HL-60/S4 (cell line): ENCODE data around the gene AHCTF1.
"Not testable (repeated sequence)": the region's sequence is repeated elsewhere in the genome, so short reads cannot be mapped to it uniquely, and the experiment has no call there.

ENCODE experiments used
- in situ Hi-C: fragments of 300-500 bp; cut with MboI; formaldehyde crosslinking; loops from 2 replicates; pipeline ENCODE4 v1.14.3; 2022; ENCODE audit warnings: low sequenced_read_pairs

Gene AHCTF1

DNA sequence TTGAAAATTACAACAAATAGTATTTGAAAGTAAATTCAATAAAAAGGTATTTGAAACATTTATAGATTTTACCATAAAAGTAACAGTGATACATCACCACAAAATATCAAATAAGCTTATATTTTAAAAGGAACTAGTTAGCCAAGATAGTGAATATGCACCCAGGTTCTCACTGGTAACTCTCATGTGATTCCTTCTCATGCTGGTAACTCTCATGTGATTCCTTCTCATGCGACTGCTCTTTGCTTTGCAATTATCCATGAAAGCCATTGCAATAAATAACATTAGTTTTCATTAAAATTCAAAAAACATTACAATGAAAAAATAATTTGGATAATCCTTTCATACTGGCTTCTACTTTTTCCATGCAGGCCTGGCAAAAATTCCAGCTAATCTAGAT lies 75.4 kb downstream of the AHCTF1 start:
- in situ Hi-C loops, result no loop called here

DNA sequence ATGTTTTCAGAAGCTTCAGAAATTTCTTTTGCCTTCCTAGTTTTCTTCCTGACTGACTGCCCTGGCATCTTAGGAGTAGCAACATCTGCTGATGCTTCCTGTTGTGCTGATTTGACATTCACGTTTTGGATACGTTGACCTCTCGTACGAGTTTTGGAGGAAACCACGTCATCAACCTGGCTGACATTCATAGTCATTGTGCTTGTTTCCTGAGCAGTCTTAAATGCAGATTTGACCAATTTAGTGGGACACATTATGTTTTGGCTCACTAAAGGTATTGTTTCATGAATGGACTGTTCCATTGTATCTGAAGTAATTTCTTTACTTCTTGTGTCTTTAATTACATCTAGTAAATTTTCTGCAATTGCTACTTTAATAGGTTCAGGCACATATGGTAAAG lies 81.1 kb downstream of the AHCTF1 start:
- in situ Hi-C loops, result not testable (repeated sequence)

DNA sequence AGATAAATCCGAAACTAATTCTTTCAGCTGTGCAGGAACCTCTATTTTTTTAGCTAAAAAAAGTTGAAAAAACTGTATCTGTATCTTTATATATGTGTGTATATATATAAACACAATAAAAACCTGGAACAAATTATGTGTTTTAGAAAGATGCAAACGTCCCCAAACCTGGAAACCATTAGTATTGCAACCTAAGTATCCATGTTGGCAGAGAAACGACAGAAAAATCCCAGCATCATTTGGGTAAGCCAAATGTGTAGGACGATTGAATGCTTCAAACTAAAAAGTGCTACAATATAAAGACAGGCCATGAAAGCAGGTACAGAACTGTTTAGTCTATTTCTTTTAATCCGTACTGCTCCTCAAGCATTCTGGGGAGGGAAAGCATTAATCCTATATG lies 87.9 kb downstream of the AHCTF1 start:
- in situ Hi-C loops, result no loop called here

DNA sequence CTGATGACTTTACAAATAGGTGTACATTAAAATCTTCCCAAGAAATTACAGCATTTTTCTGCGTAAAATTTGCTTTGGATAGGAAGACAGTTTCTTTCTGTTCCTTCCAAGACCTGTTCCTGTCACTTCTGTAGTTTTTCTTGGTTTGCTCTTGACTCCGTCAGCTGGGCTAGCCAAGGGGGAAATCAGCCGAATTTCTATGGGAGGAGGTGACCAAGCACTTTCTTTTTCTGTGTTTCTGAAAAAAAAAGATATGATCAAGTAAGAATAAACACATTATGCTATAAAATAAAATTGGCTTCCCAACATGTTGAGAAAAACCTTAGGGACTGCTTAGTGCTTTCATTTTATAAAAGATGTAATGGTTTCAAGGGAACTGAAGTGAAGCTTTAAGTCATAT lies 91.0 kb downstream of the AHCTF1 start:
- in situ Hi-C loops, result not testable (repeated sequence)

DNA sequence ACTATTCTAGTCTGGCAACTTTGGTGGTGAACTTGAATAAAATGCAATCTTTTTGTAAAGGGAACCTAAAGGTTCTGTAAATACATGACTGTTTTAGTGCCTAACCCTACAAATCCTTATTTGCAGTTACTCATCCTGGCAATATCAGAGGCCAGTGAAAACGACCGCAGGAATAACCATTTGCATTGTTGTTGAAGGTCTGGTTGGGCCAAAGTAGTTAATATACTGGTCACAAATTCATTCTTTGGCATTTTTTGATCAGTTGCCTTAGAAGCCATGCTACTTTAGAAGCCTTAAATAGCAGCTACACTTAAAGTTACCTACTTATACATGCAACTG lies 93.7 kb downstream of the AHCTF1 start:
- in situ Hi-C loops, result no loop called here

DNA sequence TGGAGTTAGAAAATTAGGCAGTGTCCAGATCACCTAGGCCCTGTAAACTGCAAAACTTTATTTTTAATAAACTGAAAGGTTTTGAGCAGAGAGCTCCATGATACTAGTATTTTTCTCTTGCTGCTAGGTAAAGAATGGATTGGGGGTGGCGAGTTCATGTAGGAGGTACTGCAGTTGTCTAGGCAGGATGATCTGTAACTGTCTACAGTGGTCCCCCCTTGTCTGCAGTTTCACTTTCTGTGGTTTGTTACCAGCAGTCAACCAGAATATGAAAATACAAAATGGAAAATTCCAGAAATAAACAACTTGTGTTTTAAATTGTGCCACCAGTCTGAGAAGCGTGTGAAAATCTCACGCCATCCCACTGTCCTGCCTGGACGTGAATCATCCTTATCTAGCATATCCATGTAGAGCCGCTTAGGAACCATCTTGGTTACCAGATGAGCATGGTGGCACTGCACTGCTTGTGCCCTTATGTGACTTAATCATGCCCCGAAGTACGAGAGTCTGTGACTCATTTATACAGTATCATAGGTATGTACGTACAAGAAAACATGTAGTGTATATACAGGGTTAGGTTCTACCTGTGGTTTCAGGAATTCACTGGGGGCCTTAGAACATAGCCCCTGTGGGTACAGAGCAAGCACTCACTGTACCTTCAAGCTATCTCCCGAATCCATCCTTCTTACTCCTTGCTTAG lies 94.2 kb downstream of the AHCTF1 start:
- in situ Hi-C loops, result no loop called here

DNA sequence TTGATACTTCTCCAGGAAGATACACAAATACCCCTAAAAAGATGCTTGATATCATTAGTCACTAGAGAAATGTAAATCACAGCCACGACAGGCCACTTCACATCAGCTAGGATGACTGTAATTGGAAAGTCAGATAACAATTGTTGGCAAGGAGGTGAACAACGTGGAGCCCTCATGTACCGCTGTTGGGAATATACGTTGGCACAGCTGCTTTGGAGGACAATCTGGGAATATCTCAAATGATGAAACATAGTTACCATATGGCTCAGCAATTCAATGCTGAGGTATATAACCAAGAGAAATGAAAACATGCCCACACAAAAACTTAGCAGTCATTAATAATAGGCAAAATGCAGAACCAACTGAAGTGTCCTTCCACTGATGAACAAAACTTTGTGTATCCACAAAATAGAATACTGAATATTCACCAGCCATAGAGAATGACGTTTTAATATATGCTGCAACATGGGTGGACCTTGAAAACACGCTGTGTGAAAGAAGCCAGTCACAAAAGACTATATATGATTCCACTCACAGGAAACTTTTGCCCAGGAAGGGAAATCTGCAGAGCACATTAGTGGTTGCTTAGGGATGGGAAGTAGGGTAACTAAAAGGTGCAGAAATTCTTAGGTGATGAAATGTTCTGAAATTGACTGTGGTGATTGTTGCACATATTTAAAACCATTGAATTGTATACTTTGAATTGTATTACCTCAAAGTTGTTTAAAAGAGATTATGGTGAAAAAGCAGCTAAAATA lies 95.4 kb downstream of the AHCTF1 start:
- in situ Hi-C loops, result no loop called here

DNA sequence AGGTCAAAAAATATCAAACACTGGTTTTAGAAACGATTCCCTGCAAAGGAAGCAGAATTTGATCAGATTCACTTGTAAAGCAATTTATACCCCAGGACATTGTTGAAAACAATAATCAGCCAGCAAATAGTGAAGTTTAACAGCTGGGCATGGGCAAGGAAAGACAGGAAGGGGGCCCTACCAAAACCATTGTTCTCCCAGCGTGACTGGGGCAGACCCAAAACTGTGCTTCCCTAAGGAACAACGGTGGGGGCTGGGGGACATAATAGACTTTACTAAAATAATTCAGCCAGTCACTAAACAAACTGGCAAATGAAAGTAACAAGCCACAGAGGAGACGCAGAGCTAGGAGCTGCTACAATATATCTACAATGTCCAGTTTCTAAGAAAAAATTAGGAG lies 100.2 kb downstream of the AHCTF1 start:
- in situ Hi-C loops, result no loop called here

DNA sequence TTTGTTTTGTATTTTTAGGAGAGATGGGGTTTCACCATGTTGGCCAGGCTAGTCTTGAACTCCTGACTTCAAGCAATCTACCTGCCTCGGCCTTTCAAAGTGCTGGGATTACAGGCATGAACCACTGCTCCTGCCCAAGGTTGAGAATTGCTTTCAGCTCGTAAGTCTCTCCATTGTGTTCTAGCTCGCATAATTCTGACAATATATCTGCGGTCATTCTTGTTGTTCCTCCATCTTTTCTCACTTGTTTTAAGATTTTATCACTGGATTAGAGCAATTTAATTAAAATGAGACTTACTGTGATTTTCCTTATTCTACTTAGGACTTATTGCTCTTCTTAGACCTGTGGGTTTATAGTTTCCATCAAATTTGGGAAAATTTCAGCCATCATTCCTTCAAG lies 102.9 kb downstream of the AHCTF1 start:
- in situ Hi-C loops, result no loop called here

DNA sequence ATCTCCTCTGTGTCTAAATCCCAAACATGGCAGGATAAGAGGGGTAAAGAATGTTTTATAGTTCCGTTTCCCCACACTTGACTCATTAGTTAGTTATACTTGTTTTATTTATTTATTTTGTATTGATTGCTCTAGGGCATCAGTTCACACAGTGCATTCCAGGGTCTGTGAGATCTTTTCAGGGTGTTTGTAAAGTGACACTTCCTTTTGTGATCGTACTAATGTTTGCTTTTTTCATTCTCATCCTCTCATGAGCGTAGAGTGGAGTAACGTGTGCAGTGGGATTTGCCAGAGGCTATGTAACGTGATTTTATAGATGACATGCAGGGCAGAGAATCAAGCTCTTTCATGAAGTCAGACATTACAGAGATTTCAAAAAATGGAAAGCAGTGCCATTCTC lies 104.4 kb downstream of the AHCTF1 start:
- in situ Hi-C loops, result no loop called here

DNA sequence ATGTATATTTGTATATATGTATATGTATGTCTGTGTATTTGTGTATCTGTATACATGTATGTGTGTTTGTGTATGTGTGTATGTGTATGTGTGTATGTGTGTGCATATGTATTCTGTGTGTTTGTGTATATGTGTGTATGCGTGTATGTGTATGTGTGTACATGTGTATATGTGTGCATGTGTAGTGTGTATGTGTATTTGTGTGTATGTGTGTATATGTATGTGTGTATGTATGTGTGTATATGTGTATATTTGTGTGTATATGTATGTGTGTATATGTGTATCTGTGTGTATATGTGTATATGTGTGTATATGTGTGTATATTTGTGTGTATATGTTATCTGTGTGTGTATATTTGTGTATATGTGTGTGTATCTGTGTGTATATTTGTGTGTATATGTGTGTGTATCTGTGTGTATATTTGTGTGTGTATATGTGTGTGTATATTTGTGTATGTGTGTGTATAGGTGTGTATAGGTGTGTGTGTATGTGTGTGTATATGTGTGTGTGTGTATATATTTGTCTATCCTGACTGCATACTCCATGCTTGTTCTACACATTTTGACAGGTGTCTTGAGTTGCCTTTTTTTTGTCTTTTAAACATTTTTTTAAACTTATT lies 106.1 kb downstream of the AHCTF1 start:
- in situ Hi-C loops, result no loop called here

DNA sequence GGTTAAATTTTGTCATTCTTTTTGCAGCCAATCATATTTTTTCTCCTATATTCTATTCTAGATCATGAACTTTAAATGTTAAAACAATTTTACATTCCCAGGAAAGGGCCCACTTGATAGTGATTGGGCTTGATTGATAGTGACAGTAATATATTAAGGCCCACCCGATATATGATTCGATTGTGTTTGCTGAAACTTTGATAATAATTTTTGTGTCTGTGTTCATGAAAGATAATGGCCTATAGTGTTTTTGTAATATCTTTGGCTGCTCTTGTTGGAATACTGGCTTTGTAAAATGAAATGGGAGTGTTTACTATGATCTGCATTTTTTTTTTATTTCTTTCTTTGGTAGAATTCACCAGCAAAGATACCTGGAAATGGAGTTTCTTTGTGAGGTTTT lies 107.2 kb downstream of the AHCTF1 start:
- in situ Hi-C loops, result no loop called here

DNA sequence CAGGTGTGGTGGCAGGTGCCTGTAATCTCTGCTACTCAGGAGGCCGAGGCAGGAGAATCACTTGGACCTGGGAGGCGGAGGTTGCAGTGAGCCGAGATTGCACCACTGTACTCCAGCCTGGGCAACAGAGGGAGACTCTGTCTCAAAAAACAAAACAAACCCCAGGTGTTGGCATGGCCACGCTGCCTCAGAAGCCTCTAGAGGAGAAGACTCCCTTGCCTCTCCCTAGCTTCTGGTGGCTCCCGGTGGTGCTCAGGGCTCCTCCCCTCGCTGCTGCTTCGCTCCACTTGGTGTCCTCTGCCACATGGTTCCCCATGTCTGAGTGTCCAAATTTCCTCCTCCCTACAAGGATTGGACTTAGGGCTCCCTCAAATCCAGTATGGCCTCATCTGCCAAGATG lies 109.6 kb downstream of the AHCTF1 start:
- in situ Hi-C loops, result not testable (repeated sequence)

DNA sequence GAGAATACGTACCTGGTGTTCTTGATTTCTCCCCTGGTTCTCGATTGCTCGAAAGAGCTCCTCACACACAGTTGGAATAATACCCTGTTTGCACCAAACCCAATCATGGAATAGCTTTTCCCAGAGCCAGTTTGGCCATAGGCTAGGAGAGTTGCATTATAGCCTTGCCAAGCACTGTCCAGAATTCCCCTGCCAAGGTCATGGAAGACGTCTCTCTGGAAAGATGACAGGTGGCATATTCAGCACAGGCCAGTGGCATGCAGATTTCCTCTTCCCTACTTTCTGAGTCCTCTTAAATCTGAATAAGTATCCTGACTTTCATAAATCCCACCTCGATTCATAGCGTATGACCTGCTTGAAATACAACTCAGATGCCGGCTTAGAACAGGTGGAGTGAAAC lies 111.1 kb downstream of the AHCTF1 start:
- in situ Hi-C loops, result no loop called here

DNA sequence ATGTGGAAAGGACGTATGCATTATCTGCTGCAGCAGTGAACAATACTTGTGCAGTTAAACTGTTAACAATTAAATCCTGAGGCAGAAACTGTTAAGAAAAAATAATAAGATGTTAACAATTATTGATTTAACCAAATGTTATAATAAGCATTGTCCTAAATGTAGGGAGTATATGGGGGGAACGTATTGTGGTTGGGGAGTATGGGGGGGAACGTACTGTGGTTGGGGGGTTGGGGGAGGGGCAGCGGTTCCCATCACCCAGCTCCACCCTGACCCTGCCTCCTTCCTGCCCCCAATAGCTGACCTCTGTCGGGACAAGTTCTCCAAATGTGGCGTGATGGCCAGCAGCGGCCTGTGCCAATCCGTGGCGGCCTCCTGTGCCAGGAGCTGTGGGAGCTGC lies 114.0 kb downstream of the AHCTF1 start:
- in situ Hi-C loops, result not testable (repeated sequence)

DNA sequence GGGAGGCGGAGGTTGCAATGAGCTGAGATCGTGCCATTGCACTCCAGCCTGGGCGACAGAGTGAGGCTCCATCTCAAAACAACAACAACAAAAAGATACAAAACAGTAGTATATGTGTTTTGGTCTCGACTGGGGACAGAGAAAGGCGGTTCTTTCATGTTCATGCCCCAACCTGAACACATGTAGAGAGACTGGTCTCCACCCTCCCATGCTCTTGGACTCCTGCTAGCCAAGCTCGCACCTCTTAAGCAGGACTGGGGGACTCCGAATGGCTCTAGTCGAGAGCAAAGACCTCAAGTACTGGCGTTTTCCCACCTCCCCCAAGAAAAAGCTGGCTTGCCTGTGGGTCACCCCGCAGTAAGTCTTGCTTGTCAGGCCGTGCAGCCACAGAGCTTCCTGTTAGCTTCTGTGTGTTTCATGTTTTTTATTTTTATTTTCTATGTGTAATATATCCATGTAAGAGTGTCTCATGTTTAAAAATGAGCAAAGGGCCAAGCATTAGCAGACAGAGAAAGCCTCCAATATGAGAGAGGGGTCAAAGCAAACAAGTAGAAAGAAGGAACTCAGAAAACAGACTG lies 116.0 kb downstream of the AHCTF1 start:
- in situ Hi-C loops, result no loop called here

DNA sequence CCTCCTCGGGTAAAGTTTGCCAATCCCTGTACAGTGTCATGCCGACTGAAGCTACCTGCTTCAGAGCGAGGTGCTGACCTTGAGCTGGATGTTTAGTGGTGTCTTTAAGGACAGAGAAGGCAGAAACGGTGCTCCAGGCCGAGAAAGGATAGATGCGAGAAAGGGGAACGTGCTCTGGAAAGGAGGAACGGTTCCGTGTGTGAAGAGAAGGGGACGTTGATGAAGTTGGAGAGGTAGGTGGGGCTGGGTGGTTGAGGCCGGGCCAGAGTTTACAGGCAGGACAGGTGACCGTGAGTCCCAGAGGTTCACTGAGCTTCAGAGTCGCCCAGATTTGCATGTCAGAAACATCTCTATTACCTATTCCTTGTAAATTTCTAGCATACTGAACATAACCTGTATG lies 116.9 kb downstream of the AHCTF1 start:
- in situ Hi-C loops, result no loop called here

DNA sequence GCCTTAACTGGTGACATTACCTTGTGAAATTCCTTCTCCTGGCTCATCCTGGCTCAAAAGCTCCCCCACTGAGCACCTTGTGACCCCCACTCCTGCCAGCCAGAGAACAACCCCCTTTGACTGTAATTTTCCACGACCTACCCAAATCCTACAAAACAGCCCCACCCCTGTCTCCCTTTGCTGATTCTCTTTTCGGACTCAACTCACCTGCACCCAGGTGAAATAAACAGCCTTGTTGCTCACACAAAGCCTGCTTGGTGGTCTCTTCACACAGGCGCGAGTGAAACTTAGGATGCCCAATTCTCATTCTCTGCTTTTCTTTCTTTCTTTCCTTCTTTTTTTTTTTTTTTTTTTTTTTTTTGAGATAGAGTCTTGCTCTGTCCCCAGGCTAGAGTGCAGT lies 118.4 kb downstream of the AHCTF1 start:
- in situ Hi-C loops, result not testable (repeated sequence)

DNA sequence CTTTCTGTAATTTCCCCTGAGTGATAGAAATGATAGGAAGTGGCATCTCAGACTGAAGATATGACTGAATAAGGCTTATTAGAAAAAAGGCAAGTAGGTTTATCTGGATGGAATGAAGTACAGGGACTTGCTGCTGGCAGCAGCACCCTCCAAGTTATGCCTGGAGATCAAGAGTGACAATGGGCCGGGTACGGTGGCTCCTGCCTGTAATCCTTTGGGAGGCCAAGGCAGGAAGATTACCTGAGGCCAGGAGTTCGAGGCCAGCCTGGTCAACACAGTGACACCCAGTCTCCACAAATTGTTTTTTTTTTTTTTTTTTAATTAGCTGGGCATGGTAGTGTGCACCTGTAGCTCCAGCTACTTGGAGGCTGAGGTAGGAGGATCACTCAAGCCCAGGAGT lies 119.8 kb downstream of the AHCTF1 start:
- in situ Hi-C loops, result no loop called here

DNA sequence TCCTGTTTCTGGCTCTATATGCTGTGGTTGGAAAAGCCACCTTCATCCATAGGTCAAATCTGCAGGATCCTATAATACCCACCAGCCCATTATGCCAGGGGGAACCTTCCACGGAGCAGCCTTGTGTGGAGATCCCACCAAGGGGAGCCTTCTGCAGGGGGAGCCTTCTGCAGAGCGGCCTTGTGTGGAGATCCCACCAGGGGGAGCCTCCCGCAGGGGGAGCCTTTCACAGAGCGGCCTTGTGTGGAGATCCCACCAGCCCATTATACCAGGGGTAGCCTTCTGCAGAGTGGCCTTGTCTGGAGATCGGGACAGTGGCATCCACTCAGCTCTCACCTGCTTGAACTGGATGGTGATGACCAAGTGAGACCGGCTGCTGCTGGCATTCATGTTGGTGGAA lies 122.3 kb downstream of the AHCTF1 start:
- in situ Hi-C loops, result no loop called here

DNA sequence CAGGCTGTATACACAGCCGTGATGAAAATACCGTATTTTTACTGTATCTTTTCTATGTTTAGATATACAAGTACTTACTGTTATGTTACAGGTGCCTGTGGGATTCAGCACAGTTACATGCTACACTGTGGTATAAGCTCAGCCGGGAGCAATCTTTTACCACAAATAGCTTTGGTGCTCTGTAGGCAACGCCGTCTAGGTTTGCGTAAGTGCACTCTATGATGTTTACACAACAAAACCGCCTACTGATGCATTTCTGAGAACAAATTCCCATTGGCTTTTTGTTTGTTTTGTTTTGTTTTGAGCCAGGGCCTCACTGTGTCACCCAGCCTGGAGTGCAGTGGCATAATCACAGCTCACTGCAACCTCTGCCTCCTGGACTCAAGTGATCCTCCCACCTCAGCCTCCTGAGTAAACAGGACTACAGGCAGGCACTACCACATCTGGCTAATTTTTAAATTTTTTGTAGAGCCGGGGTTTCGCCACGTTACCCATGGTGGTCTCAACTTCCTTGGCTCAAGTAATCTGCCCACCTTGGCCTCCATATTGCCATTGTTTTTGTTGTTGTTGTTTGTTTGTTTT lies 126.5 kb downstream of the AHCTF1 start:
- in situ Hi-C loops, result no loop called here

DNA sequence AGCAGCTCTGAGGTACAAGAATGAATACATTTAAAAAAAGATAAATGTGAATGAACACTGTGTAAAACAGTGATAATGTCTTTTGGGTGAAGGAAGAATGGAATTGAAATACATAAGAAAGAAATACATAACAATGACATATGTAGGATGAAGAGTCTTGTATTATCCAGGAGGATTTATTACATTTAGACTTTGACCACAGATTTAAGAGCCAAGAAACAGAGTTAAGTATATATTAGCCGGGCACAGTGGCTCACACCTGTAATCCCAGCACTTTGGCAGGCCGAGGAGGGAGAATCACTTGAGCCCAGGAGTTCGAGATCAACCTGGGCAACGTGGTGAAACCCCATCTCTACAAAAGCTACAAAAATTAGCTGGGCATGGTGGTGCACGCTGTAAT lies 127.9 kb downstream of the AHCTF1 start:
- in situ Hi-C loops, result no loop called here
